ENCODE results near the gene GPR180. TPM values are rescaled to one million over a fixed set of nuclear protein-coding genes. Genes with fewer than 3 reads are reported as not detected.

The GPR180 gene
- total and polyA plus RNA-seq, 4 experiments from 2014 or later: 1.6 to 5.3 (median 3.3) TPM

DNA sequence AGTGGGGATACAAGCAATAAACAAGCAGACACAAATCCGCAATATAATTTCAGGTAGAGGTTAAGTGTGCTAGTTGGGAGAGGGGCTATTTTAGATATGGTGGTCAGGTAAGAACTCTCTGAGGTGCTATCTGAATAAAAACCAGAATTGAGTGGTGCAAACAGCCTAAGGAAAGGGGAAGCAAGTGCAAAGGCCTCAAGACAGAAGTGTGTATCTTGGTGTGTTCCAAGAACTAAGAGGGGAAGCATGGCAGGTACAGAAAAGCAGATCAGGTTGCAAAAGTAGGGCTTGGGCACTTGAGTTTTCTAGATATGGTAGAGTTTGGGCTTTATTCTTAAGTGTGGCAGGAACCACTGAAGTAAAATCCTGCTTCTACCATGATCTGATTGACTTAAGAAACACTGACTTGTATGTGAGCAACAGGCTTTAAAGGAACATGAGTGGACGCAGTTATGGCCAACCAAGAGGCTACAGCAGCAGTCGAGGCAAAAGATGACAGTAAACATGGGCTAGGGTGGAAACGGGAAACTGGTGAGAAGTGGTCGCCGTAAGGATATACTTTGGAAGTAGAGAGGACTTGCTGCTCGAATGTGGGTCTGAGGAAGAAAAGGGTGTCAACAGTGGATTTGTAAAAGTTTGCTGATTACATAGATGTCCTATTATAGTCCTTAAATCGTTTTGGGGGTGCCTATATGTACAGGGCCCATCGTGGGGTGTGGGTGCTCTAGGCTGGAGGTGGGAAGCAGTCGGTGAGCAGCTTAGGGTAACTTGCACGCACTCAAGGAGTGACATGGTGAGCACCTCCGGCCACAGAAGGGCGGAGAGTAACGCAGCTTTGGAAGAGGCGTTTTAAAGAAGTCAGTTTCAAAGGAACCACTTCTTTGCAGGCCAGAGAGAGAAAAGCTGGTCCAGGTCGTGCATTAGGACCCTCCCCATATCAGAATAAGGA lies 6.4 kb upstream of the GPR180 start:
- ChIA-PET CTCF (ENCODE audit: partially characterized antibody) (interaction anchor here (0.7 to 2.4 kb wide), 7 partner anchors 8 to 809 kb away, joined by 3 to 23 read pairs (median 3); no protein-coding TSS in a partner anchor), POLR2A (ENCODE audit: partially characterized antibody) (interaction anchor here (0.8 to 2.9 kb wide), 12 partner anchors 10 to 1082 kb away, joined by 3 to 96 read pairs (median 4); partner anchors contain the start of gene DNAJC3)
- Histone ChIP-seq H3K27ac (ENCODE audit: low read depth, low read length) (peak overlapping the region; percentile 75), H3K27me3 (ENCODE audit: insufficient read depth, low read length) (no peaks in the 10 kb centered on the region), H3K4me3 (ENCODE audit: low read length in 2 of 2) (peak overlapping the region; percentile 78 to 87), H3K36me3 (ENCODE audit: insufficient read depth, low read length) (peaks cover 15% of the 10 kb centered on the region), H3K4me1 (ENCODE audit: insufficient read depth, low read length) (peaks cover 38% of the 10 kb centered on the region), H3K9me3 (ENCODE audit: control insufficient read depth in 1 of 2, low read length in 2 of 2) (no peaks in the 10 kb centered on the region)
- H3K4me1 Mint-ChIP-seq: peaks cover 29 to 43% (median 36%) of the 10 kb centered on the region in 4 donors
- peak overlapping the region; percentile 84 to 97 (median 94) for H3K27ac Mint-ChIP-seq
- H3K4me3 Mint-ChIP-seq: peak overlapping the region; percentile 92 to 98 (median 94)
- peaks cover 0 to 2% (median 0%) of the 10 kb centered on the region in 8 donors for H3K9me3 Mint-ChIP-seq
- H3K36me3 Mint-ChIP-seq: peaks cover 11 to 25% of the 10 kb centered on the region in 2 donors
- H3K27me3 Mint-ChIP-seq: no peaks in the 10 kb centered on the region
- intact Hi-C loops (cut with micrococcal nuclease): loop anchor here (5.0 kb wide), 1 partner anchor 273 kb away; no protein-coding TSS in a partner anchor
- DNase-seq: peak; percentile 25 to 43 (median 31)

DNA sequence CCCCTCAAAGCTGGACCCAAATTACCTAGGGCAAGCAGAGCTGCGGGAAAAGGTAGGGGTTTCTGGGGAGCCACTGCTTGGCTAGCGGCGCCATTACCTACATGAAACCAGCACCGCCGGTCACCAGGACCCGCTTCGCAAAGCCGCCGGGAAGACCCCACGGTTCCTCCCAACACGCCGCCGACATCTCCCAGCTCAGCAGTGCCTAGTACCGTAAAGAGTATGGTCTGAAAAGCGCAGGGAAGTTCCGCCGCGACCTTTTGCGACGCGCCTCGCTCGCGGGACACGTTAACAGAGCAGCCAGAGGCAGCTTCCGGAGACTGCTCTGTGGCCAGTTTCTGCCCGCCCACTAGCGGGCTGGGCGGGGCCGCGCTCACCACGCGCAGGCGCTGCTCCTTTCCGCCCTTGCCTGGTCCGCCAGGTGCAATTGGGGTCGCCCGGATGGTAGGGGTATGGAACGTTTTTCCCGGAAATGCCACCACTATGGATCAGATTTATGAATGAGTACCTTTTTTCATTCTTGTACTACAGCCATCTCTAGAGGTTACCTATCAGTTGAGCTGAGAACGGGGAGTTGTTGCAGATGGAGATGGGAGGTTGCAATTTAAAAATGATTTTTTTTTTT lies 5.6 kb upstream of the GPR180 start, which contains the start of gene TGDS:
TGDS (minus strand) TSS at position 203 of the 625 bp plus-strand sequence; CDS start at position 187, 16 bp downstream.
- peaks cover 28 to 43% (median 37%) of the 10 kb centered on the region in 4 donors for H3K4me1 Mint-ChIP-seq
- H3K36me3 Mint-ChIP-seq: peaks cover 6 to 19% of the 10 kb centered on the region in 2 donors
- H3K4me3 Mint-ChIP-seq: peak within 1 kb of the TSS; percentile 92 to 98 (median 94)
- intact Hi-C loops (cut with micrococcal nuclease): loop anchor here (1.0 to 5.0 kb wide), 2 partner anchors 47 to 274 kb away; no protein-coding TSS in a partner anchor
- peak within 1 kb of the TSS; percentile 78 to 87 for H3K4me3 ChIP-seq (ENCODE audit: low read length in 2 of 2)
- ChIA-PET POLR2A (ENCODE audit: partially characterized antibody) (interaction anchor here (0.6 to 2.9 kb wide), 14 partner anchors 9 to 1081 kb away, joined by 3 to 96 read pairs (median 4); partner anchors contain the start of gene DNAJC3), CTCF (ENCODE audit: partially characterized antibody) (interaction anchor here (0.7 to 2.4 kb wide), 8 partner anchors 9 to 808 kb away, joined by 3 to 23 read pairs (median 3); no protein-coding TSS in a partner anchor)
- peaks cover 9% of the 10 kb centered on the region for H3K36me3 ChIP-seq (ENCODE audit: insufficient read depth, low read length)
- no peaks in the 10 kb centered on the region for H3K27me3 Mint-ChIP-seq
- H3K4me1 ChIP-seq (ENCODE audit: insufficient read depth, low read length): peaks cover 34% of the 10 kb centered on the region
- no peaks in the 10 kb centered on the region for H3K27me3 ChIP-seq (ENCODE audit: insufficient read depth, low read length)
- H3K27ac ChIP-seq (ENCODE audit: low read depth, low read length): peak within 1 kb of the TSS; percentile 75
- H3K27ac Mint-ChIP-seq: peak within 1 kb of the TSS; percentile 85 to 97 (median 94)
- peaks cover 0 to 2% (median 0%) of the 10 kb centered on the region in 8 donors for H3K9me3 Mint-ChIP-seq
- H3K9me3 ChIP-seq (ENCODE audit: control insufficient read depth in 1 of 2, low read length in 2 of 2): no peaks in the 10 kb centered on the region
- DNase-seq: peak; percentile 86 to 90 (median 88)

DNA sequence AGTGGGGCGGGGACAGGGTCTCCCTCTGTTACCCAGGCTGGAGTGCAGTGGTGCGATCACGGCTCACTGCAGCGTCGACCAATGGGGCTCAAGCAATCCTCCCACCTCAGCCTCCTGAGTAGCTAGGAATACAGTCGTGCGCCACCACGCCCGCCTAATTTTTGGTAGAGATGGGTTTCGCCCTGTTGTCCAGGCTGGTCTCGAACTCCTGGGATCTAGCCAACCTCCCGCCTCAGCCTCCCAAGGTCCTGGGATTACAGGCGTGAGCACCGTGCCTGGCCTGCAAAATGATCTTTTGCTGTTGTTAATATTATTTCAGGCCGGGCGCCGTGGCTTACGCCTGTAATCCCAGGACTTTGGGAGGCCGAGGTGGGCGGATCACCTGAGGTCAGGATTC lies 5.1 kb upstream of the GPR180 start:
- peak overlapping the region in 4 of 7 donors; percentile 85 to 97 (median 90) for H3K27ac Mint-ChIP-seq
- peaks cover 30 to 48% (median 40%) of the 10 kb centered on the region in 4 donors for H3K4me1 Mint-ChIP-seq
- peaks cover 0 to 2% (median 0%) of the 10 kb centered on the region in 8 donors for H3K9me3 Mint-ChIP-seq
- H3K4me1 ChIP-seq (ENCODE audit: insufficient read depth, low read length): peaks cover 35% of the 10 kb centered on the region
- H3K27me3 Mint-ChIP-seq: no peaks in the 10 kb centered on the region
- H3K36me3 Mint-ChIP-seq: peaks cover 6 to 18% of the 10 kb centered on the region in 2 donors
- H3K27ac ChIP-seq (ENCODE audit: low read depth, low read length): peak overlapping the region; percentile 75
- H3K9me3 ChIP-seq (ENCODE audit: control insufficient read depth in 1 of 2, low read length in 2 of 2): no peaks in the 10 kb centered on the region
- H3K36me3 ChIP-seq (ENCODE audit: insufficient read depth, low read length): peaks cover 9% of the 10 kb centered on the region
- no peak for DNase-seq
- no peaks in the 10 kb centered on the region for H3K27me3 ChIP-seq (ENCODE audit: insufficient read depth, low read length)
- ChIA-PET CTCF (ENCODE audit: partially characterized antibody) (interaction anchor here (1.1 to 2.4 kb wide), 6 partner anchors 9 to 808 kb away, joined by 3 to 23 read pairs (median 4); no protein-coding TSS in a partner anchor), POLR2A (ENCODE audit: partially characterized antibody) (interaction anchor here (0.6 to 2.9 kb wide), 11 partner anchors 8 to 1080 kb away, joined by 3 to 96 read pairs (median 4); partner anchors contain the start of gene DNAJC3)
- intact Hi-C loops (cut with micrococcal nuclease): loop anchor here (1.0 to 5.0 kb wide), 2 partner anchors 47 to 274 kb away; no protein-coding TSS in a partner anchor
- peak overlapping the region in 1 of 2 donors; percentile 87 for H3K4me3 ChIP-seq (ENCODE audit: low read length in 2 of 2)
- H3K4me3 Mint-ChIP-seq: peak overlapping the region; percentile 92 to 98 (median 94)

DNA sequence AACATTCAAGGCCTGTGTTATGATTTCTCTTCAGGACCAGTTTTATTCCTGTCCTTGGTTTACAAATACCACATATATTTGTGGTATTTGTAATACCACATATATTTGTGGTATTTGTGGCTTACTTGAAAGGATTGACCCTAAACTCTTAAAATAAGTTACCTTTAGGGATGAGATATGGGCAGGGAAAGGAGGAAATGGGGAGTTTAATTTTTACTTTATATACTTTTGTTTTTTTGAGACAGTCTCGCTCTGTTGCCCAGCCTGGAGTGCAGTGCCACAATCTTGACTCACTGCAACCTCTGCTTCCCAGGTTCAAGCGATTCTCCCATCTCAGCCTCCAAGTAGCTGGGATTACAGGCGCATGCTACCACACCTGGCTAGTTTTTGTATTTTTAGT lies 3.4 kb upstream of the GPR180 start:
- no peak for DNase-seq
- Mint-ChIP-seq H3K9me3 (peaks cover 0 to 2% (median 0%) of the 10 kb centered on the region in 8 donors), H3K4me3 (no peak overlapping the region), H3K4me1 (peaks cover 34 to 54% (median 44%) of the 10 kb centered on the region in 4 donors), H3K36me3 (peaks cover 0 to 13% of the 10 kb centered on the region in 2 donors), H3K27me3 (no peaks in the 10 kb centered on the region), H3K27ac (peak overlapping the region in 1 of 7 donors; percentile 7)
- no peaks in the 10 kb centered on the region for H3K36me3 ChIP-seq (ENCODE audit: insufficient read depth, low read length)
- CTCF ChIA-PET (ENCODE audit: partially characterized antibody): interaction anchor here (1.7 to 2.0 kb wide), 2 partner anchors 19 to 806 kb away, joined by 3 to 4 read pairs; no protein-coding TSS in a partner anchor
- no peaks in the 10 kb centered on the region for H3K27me3 ChIP-seq (ENCODE audit: insufficient read depth, low read length)
- H3K27ac ChIP-seq (ENCODE audit: low read depth, low read length): no peak overlapping the region
- POLR2A ChIA-PET (ENCODE audit: partially characterized antibody): interaction anchor here (0.7 kb wide), 1 partner anchor 19 kb away, joined by 3 read pairs; no protein-coding TSS in a partner anchor
- peaks cover 42% of the 10 kb centered on the region for H3K4me1 ChIP-seq (ENCODE audit: insufficient read depth, low read length)
- H3K9me3 ChIP-seq (ENCODE audit: control insufficient read depth in 1 of 2, low read length in 2 of 2): no peaks in the 10 kb centered on the region
- no peak overlapping the region for H3K4me3 ChIP-seq (ENCODE audit: low read length in 2 of 2)
- intact Hi-C loops (cut with micrococcal nuclease): loop anchor here (5.0 kb wide), 1 partner anchor 276 kb away; no protein-coding TSS in a partner anchor

DNA sequence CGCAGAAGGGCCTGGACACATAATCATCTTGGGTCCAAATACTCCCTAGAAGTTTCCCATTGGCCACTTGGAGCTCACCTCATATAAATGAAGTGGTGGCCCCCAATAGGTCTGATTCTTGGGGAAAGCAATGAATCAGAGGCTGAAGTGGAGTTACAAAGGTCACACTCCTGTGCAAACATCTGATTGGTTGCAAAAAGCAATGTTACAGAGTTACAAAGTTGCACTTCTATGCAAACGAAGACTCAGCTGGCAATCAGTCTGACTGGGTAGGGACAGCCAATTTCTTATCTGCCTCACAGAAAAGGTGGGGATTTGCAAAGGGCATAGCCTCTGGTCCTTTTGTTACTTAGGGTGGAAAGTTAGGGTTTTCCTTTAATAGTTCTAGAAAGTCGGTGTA lies 1.8 kb upstream of the GPR180 start:
- Mint-ChIP-seq H3K27me3 (no peaks in the 10 kb centered on the region), H3K27ac (peak overlapping the region in 1 of 7 donors; percentile 86), H3K4me1 (peaks cover 26 to 42% (median 34%) of the 10 kb centered on the region in 4 donors), H3K9me3 (peaks cover 0 to 2% (median 0%) of the 10 kb centered on the region in 8 donors), H3K4me3 (peak overlapping the region in 2 of 8 donors; percentile 18 to 36), H3K36me3 (peaks cover 0 to 11% of the 10 kb centered on the region in 2 donors)
- Histone ChIP-seq H3K36me3 (ENCODE audit: insufficient read depth, low read length) (no peaks in the 10 kb centered on the region), H3K27ac (ENCODE audit: low read depth, low read length) (no peak overlapping the region), H3K9me3 (ENCODE audit: control insufficient read depth in 1 of 2, low read length in 2 of 2) (no peaks in the 10 kb centered on the region), H3K4me1 (ENCODE audit: insufficient read depth, low read length) (peaks cover 27% of the 10 kb centered on the region), H3K4me3 (ENCODE audit: low read length in 2 of 2) (no peak overlapping the region), H3K27me3 (ENCODE audit: insufficient read depth, low read length) (no peaks in the 10 kb centered on the region)
- POLR2A ChIA-PET (ENCODE audit: partially characterized antibody): interaction anchor here (1.5 to 1.8 kb wide), 2 partner anchors 23 to 51 kb away, joined by 5 to 6 read pairs; no protein-coding TSS in a partner anchor
- CTCF ChIA-PET (ENCODE audit: partially characterized antibody): interaction anchor here (2.0 kb wide), 1 partner anchor 17 kb away, joined by 4 read pairs; no protein-coding TSS in a partner anchor
- no peak for DNase-seq
- intact Hi-C loops (cut with micrococcal nuclease): loop anchor here (2.0 to 5.0 kb wide), 3 partner anchors 278 to 1077 kb away; partner anchors contain the start of genes ABCC4 and DNAJC3

DNA sequence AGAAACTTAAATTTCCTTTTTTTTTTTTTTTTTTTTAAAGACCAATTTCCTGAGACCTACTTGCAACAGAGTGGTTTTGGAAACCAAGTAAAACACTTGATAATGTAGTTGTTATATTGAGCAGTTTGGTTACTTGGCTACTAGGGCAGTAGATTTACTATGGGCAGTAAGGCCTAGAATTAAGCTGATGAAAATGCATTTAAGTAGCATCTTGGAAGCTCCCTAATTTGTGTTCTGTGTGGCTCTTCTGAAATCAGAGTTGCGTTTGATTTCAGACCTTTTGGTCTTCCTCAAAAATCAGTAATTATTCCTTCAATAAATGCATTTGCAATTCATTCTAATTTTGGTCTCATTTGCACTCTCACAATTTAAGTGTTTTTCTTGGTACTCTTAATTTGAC lies 810 bp downstream of the GPR180 start:
- Histone ChIP-seq H3K4me1 (ENCODE audit: insufficient read depth, low read length) (peaks cover 18% of the 10 kb centered on the region), H3K27ac (ENCODE audit: low read depth, low read length) (peak overlapping the region; percentile 57), H3K4me3 (ENCODE audit: low read length in 2 of 2) (peak overlapping the region; percentile 36 to 85), H3K9me3 (ENCODE audit: control insufficient read depth in 1 of 2, low read length in 2 of 2) (no peaks in the 10 kb centered on the region), H3K27me3 (ENCODE audit: insufficient read depth, low read length) (no peaks in the 10 kb centered on the region), H3K36me3 (ENCODE audit: insufficient read depth, low read length) (no peaks in the 10 kb centered on the region)
- Mint-ChIP-seq H3K4me1 (peaks cover 25 to 43% (median 31%) of the 10 kb centered on the region in 4 donors), H3K9me3 (no peaks in the 10 kb centered on the region), H3K4me3 (peak overlapping the region; percentile 83 to 92 (median 86)), H3K27ac (peak overlapping the region; percentile 82 to 89 (median 85)), H3K27me3 (no peaks in the 10 kb centered on the region), H3K36me3 (peaks cover 0 to 22% of the 10 kb centered on the region in 2 donors)
- CTCF ChIA-PET (ENCODE audit: partially characterized antibody): interaction anchor here (0.7 to 6.1 kb wide), 4 partner anchors 14 to 738 kb away, joined by 3 to 41 read pairs (median 3); no protein-coding TSS in a partner anchor
- intact Hi-C loops (cut with micrococcal nuclease): loop anchor here (1.0 to 5.0 kb wide), 2 partner anchors 14 to 1075 kb away; partner anchors contain the start of gene DNAJC3
- DNase-seq: no peak
- POLR2A ChIA-PET (ENCODE audit: partially characterized antibody): interaction anchor here (1.3 to 2.7 kb wide), 2 partner anchors 49 to 54 kb away, joined by 5 to 37 read pairs; no protein-coding TSS in a partner anchor

Measured in CD4-positive, alpha-beta memory T cell (primary cell).